ENCODE data around the gene DYSF. TPM values are rescaled to one million over a fixed set of nuclear protein-coding genes. Genes with fewer than 3 reads are reported as not detected.
"Not testable (repeated sequence)": the region's sequence is repeated elsewhere in the genome, so short reads cannot be mapped to it uniquely, and the experiment has no call there.

The DYSF gene
- total RNA-seq, 1 donor from 2014 or later = 72.0 TPM

DNA sequence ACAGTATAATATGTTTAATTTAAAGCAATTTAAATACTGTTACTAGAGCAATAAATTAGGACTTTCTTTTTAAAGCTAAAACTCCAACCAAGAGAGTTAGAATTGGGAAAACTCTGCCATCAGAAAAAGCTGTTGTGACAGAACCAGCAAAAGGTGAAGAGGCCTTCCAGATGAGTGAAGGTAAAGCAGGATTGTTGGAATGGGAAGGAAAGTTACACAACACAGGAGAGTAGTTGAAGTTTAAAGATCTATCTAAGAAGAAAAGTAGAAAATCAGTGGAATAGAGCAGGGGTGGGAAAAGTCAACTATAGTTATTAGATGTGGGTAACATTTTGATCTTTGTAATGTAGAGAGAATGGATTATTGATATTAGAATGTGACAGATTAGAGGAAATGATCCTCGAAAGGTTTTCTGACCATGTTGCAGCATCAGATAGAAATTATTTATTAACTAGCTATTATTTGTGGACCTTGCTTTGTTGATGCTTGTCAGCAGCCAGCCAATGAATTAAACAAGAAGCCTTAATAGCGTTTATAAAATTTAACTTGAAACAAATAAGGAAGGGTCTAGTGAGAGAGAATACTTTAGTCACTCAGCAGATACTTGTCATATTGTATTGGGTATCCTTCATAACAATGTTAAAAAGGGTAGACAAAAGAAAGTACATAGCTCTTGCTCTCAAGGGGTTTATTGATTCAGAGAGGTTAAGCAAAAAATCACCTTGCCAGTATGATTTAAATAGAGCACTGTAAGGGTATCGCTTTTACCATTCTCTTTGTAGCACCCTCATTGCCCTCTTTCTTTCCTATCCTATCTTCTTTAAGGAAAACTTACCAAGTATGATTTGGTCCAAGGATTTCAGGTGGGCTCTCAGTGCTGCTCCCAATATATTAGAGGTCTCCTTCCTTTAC lies 24.6 kb upstream of the DYSF start:
- Mint-ChIP-seq H3K36me3 (ENCODE audit: unreplicated experiment) (peaks cover 80% of the 10 kb centered on the region), H3K9me3 (ENCODE audit: unreplicated experiment) (no peaks in the 10 kb centered on the region), H3K27me3 (ENCODE audit: unreplicated experiment) (no peaks in the 10 kb centered on the region), H3K4me3 (ENCODE audit: unreplicated experiment) (no peak overlapping the region), H3K4me1 (ENCODE audit: unreplicated experiment) (no peaks in the 10 kb centered on the region), H3K27ac (ENCODE audit: unreplicated experiment) (no peak overlapping the region)
- no peak for DNase-seq (ENCODE audit: extremely low spot score, unreplicated experiment)
- TF ChIP-seq, protein P1, sequence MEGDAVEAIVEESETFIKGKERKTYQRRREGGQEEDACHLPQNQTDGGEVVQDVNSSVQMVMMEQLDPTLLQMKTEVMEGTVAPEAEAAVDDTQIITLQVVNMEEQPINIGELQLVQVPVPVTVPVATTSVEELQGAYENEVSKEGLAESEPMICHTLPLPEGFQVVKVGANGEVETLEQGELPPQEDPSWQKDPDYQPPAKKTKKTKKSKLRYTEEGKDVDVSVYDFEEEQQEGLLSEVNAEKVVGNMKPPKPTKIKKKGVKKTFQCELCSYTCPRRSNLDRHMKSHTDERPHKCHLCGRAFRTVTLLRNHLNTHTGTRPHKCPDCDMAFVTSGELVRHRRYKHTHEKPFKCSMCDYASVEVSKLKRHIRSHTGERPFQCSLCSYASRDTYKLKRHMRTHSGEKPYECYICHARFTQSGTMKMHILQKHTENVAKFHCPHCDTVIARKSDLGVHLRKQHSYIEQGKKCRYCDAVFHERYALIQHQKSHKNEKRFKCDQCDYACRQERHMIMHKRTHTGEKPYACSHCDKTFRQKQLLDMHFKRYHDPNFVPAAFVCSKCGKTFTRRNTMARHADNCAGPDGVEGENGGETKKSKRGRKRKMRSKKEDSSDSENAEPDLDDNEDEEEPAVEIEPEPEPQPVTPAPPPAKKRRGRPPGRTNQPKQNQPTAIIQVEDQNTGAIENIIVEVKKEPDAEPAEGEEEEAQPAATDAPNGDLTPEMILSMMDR (IDR thresholded peaks at IDR 0.05) = no peak

DNA sequence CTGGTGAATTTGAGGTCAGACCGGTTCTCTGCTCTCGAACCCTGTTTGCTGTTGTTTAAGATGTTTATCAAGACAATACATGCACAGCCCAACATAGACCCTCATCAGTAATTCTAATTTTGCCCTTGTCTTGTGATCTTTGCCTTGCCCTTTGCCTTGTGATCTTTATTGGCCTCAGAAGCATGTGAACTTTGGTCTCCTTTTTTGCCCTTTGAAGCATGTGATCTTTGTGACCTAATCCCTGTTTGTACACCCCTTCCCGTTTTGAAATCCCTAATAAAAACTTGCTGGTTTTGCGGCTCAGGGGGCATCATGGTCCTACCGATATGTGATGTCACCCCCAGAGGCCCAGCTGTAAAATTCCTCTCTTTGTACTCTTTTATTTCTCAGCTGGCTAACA lies 8.2 kb upstream of the DYSF start:
- not testable (repeated sequence) for H3K4me3 Mint-ChIP-seq (ENCODE audit: unreplicated experiment); DNase-seq (ENCODE audit: extremely low spot score, unreplicated experiment); H3K4me1 Mint-ChIP-seq (ENCODE audit: unreplicated experiment); H3K27me3 Mint-ChIP-seq (ENCODE audit: unreplicated experiment); H3K27ac Mint-ChIP-seq (ENCODE audit: unreplicated experiment); H3K9me3 Mint-ChIP-seq (ENCODE audit: unreplicated experiment)
- peaks cover 29% of the 10 kb centered on the region for H3K36me3 Mint-ChIP-seq (ENCODE audit: unreplicated experiment)

DNA sequence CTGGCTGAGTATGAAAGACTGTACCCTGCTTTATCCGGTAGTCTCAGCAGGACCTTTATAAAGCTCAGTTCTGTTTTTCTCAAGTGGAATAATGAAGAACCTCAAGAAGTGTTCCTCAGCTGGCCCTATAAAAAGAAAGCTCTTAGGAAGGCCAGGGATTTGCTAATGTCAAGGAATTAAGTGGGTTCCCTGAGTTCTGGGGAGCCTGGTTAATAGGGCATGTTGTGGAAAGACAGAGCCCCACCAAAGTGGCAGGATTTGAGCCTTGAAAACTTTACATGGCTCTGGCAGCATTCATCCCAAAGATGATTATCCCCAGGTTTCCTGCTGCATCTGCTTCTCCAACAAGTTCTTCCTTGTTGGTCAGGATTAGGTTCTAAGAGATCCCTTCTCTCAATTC lies 6.9 kb upstream of the DYSF start:
- TF ChIP-seq, protein P1 (IDR thresholded peaks at IDR 0.05) = no peak
- Mint-ChIP-seq H3K27ac (ENCODE audit: unreplicated experiment) (no peak overlapping the region), H3K27me3 (ENCODE audit: unreplicated experiment) (no peaks in the 10 kb centered on the region)

DNA sequence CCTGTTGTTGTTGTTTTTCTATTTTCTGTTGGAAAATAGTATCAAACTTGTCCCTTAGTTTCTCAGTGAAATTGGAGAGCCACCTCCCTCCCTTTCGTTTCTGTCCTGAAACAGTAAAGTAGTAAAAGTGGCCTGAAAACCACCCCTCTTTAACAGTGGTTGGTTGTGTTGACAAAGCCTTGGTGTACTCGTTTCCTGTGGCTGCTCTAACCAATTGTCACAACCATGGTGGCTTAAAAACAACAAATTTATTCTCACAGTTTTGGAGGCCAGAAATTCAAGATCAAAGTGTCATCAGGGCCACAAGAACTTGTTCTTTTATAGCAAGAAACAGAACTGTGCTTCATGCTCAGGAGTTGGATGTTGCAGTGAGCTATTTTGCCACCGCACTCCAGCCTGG lies 4.0 kb upstream of the DYSF start:
- TF ChIP-seq, protein P1 (IDR thresholded peaks at IDR 0.05) = no peak

More for the DNA sequence above, 6.9 kb upstream of the DYSF start:
- H3K4me3 Mint-ChIP-seq (ENCODE audit: unreplicated experiment) = no peak overlapping the region
- peaks cover 5% of the 10 kb centered on the region for H3K4me1 Mint-ChIP-seq (ENCODE audit: unreplicated experiment)
- DNase-seq (ENCODE audit: extremely low spot score, unreplicated experiment) = no peak
- no peaks in the 10 kb centered on the region for H3K9me3 Mint-ChIP-seq (ENCODE audit: unreplicated experiment)
- H3K36me3 Mint-ChIP-seq (ENCODE audit: unreplicated experiment) = peaks cover 21% of the 10 kb centered on the region

DNA sequence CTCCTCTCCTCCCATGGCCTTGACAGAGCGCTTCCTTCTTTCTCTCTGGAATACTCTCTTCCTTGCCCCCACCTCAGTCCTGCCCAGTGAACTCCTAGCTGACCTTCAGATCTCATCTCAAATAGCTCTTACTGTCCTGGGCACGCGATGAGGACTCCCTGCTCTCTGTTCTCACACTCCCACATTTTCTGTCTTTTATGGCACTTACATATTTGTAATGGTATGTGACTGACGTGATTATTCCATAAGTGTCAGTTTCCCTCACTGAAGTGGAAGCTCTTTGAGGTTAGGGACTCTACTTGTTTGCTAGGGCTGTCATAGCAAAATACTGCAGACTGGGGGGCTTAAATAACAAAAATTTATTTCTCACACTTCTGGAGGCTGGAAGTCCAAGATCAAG lies 1.7 kb upstream of the DYSF start:
- TF ChIP-seq, protein P1 (IDR thresholded peaks at IDR 0.05) = no peak
- Mint-ChIP-seq H3K27me3 (ENCODE audit: unreplicated experiment) (no peaks in the 10 kb centered on the region), H3K27ac (ENCODE audit: unreplicated experiment) (peak overlapping the region; percentile 53), H3K9me3 (ENCODE audit: unreplicated experiment) (no peaks in the 10 kb centered on the region), H3K4me1 (ENCODE audit: unreplicated experiment) (peaks cover 48% of the 10 kb centered on the region), H3K4me3 (ENCODE audit: unreplicated experiment) (no peak overlapping the region), H3K36me3 (ENCODE audit: unreplicated experiment) (no peaks in the 10 kb centered on the region)
- no peak for DNase-seq (ENCODE audit: extremely low spot score, unreplicated experiment)

More for the DNA sequence above, 4.0 kb upstream of the DYSF start:
- peaks cover 7% of the 10 kb centered on the region for H3K36me3 Mint-ChIP-seq (ENCODE audit: unreplicated experiment)
- H3K27ac Mint-ChIP-seq (ENCODE audit: unreplicated experiment) = no peak overlapping the region
- no peak for DNase-seq (ENCODE audit: extremely low spot score, unreplicated experiment)
- H3K9me3 Mint-ChIP-seq (ENCODE audit: unreplicated experiment) = no peaks in the 10 kb centered on the region
- no peak overlapping the region for H3K4me3 Mint-ChIP-seq (ENCODE audit: unreplicated experiment)
- peaks cover 25% of the 10 kb centered on the region for H3K4me1 Mint-ChIP-seq (ENCODE audit: unreplicated experiment)
- H3K27me3 Mint-ChIP-seq (ENCODE audit: unreplicated experiment) = no peaks in the 10 kb centered on the region

Measured in osteocyte (in vitro differentiated cells).